Astrocyte (in vitro differentiated cells and primary cell): ENCODE results near the gene GALNT18. TPM values are rescaled to one million over a fixed set of nuclear protein-coding genes. Genes with fewer than 3 reads are reported as not detected.

Experiments used
- DNase-seq: peaks from one replicate; pipeline ENCODE4 v3.0.0-alpha.2; 2010; ENCODE audit warnings: low read depth
- FAIRE-seq: peaks from 2 replicates; lab custom pipeline; 2011; peaks lifted over from hg19 to GRCh38; lab: Jason Lieb, UNC
- H2AFZ ChIP-seq: 2 replicates; pipeline ENCODE4 v1.6.0; 2012; ENCODE audit warnings: low read depth, low read length, inconsistent platforms
- H3K27ac ChIP-seq: 2 replicates; pipeline ENCODE4 v1.5.1; 2011; ENCODE audit warnings: low read depth, low read length, inconsistent platforms
- H3K27me3 ChIP-seq: 2 replicates; pipeline ENCODE4 v1.6.0; 2011; ENCODE audit warnings: low read length, inconsistent platforms; ENCODE audit not compliant: insufficient read depth
- H3K36me3 ChIP-seq: 2 replicates; pipeline ENCODE4 v1.5.1; 2011; ENCODE audit warnings: low read length, inconsistent platforms; ENCODE audit not compliant: insufficient read depth
- H3K4me1 ChIP-seq: 2 replicates; pipeline ENCODE4 v1.5.1; 2011; ENCODE audit warnings: low read length, inconsistent platforms; ENCODE audit not compliant: insufficient read depth
- H3K4me2 ChIP-seq: 2 replicates; pipeline ENCODE4 v1.6.0; 2012; ENCODE audit warnings: low read length, inconsistent platforms
- H3K4me3 ChIP-seq: 2 replicates; pipeline ENCODE4 v1.5.1; 2011; ENCODE audit warnings: low read depth, mild to moderate bottlenecking, low read length, inconsistent platforms; ENCODE audit not compliant: insufficient read depth
- H3K79me2 ChIP-seq: 2 replicates; pipeline ENCODE4 v1.6.0; 2012; ENCODE audit warnings: mild to moderate bottlenecking, low read length, inconsistent platforms; ENCODE audit not compliant: insufficient read depth
- H3K9ac ChIP-seq: 2 replicates; pipeline ENCODE4 v1.6.0; 2012; ENCODE audit warnings: mild to moderate bottlenecking, low read length, inconsistent platforms
- H3K9me3 ChIP-seq: 2 replicates; pipeline ENCODE4 v1.5.1; 2012; ENCODE audit warnings: low read depth, mild to moderate bottlenecking, low read length, inconsistent platforms; ENCODE audit not compliant: insufficient read depth
- H4K20me1 ChIP-seq: 2 replicates; pipeline ENCODE4 v1.6.0; 2012; ENCODE audit warnings: low read length, inconsistent platforms; ENCODE audit not compliant: insufficient read depth
- H3K27ac Mint-ChIP-seq: one replicate; pipeline ENCODE4 v1.8.0; 2021; ENCODE audit warnings: mild to moderate bottlenecking, mixed read lengths; ENCODE audit not compliant: unreplicated experiment
- H3K27me3 Mint-ChIP-seq: one replicate; pipeline ENCODE4 v1.8.0; 2021; ENCODE audit warnings: low read depth, mixed read lengths; ENCODE audit not compliant: unreplicated experiment
- H3K36me3 Mint-ChIP-seq: one replicate; pipeline ENCODE4 v1.8.0; 2021; ENCODE audit warnings: low read depth, mixed read lengths; ENCODE audit not compliant: unreplicated experiment
- H3K4me1 Mint-ChIP-seq: one replicate; pipeline ENCODE4 v1.8.0; 2021; ENCODE audit warnings: low read depth, mixed read lengths; ENCODE audit not compliant: unreplicated experiment
- H3K4me3 Mint-ChIP-seq: one replicate; pipeline ENCODE4 v1.8.0; 2021; ENCODE audit warnings: mild to moderate bottlenecking, moderate library complexity, mixed read lengths; ENCODE audit not compliant: unreplicated experiment
- H3K9me3 Mint-ChIP-seq: one replicate; pipeline ENCODE4 v1.8.0; 2021; ENCODE audit warnings: mild to moderate bottlenecking, mixed read lengths; ENCODE audit not compliant: unreplicated experiment
- CTCF ChIP-seq: IDR thresholded peaks from 2 replicates; pipeline ENCODE4 v1.5.1; 2011; ENCODE audit warnings: low read depth, mild to moderate bottlenecking, inconsistent platforms, low read length, moderate library complexity; ENCODE audit not compliant: insufficient read depth
- EZH2 ChIP-seq: IDR thresholded peaks from 2 replicates; pipeline ENCODE4 v1.6.1; 2012; ENCODE audit warnings: mild to moderate bottlenecking, low read length, inconsistent platforms; ENCODE audit not compliant: insufficient read depth
- total RNA-seq: library from RNA; stranded (reverse); gene quantifications from 2 replicates; pipeline ENCODE4 v1.2.1, GENCODE V29; 2021

Gene GALNT18
- total RNA-seq, 1 donor from 2014 or later = 6.5 TPM

- H3K79me2 ChIP-seq = no peaks in the 10 kb centered on the region
- TF ChIP-seq CTCF (no peak), EZH2 (no peak)
- Mint-ChIP-seq H3K4me3 (no peak overlapping the region), H3K36me3 (no peaks in the 10 kb centered on the region), H3K4me1 (no peaks in the 10 kb centered on the region), H3K27me3 (peaks cover 58% of the 10 kb centered on the region), H3K27ac (no peak overlapping the region), H3K9me3 (peaks cover 3% of the 10 kb centered on the region)
- peaks cover 22% of the 10 kb centered on the region for H3K27me3 ChIP-seq
- no peak overlapping the region for H3K27ac ChIP-seq
- H4K20me1 ChIP-seq = no peaks in the 10 kb centered on the region
- H3K4me1 ChIP-seq = no peaks in the 10 kb centered on the region
- H3K9me3 ChIP-seq = no peaks in the 10 kb centered on the region
- H2AFZ ChIP-seq = no peak overlapping the region
- DNase-seq (no peak), FAIRE-seq (no peak)
- no peak overlapping the region for H3K9ac ChIP-seq
- H3K36me3 ChIP-seq = no peaks in the 10 kb centered on the region
- H3K4me2 ChIP-seq = no peak overlapping the region
- H3K4me3 ChIP-seq = no peak overlapping the region
Observed at GRCh38 chr11:11660363-11660740, 38.5 kb upstream of the GALNT18 start.

- Histone ChIP-seq H3K9me3 (no peaks in the 10 kb centered on the region), H2AFZ (no peak overlapping the region), H3K9ac (no peak overlapping the region), H3K4me2 (no peak overlapping the region), H3K4me3 (no peak overlapping the region), H3K27me3 (peaks cover 21% of the 10 kb centered on the region), H3K4me1 (no peaks in the 10 kb centered on the region), H3K27ac (no peak overlapping the region), H3K36me3 (no peaks in the 10 kb centered on the region), H4K20me1 (no peaks in the 10 kb centered on the region), H3K79me2 (no peaks in the 10 kb centered on the region)
- Mint-ChIP-seq H3K27me3 (peaks cover 61% of the 10 kb centered on the region), H3K27ac (no peak overlapping the region), H3K9me3 (peaks cover 3% of the 10 kb centered on the region), H3K4me1 (no peaks in the 10 kb centered on the region), H3K4me3 (no peak overlapping the region), H3K36me3 (no peaks in the 10 kb centered on the region)
- FAIRE-seq (no peak), DNase-seq (no peak)
- TF ChIP-seq EZH2 (no peak), CTCF (peak; percentile 12)
Observed at GRCh38 chr11:11659567-11660362, 38.0 kb upstream of the GALNT18 start.
